SK-MEL-5 (cell line): ENCODE results near the gene GRID2. TPM values are rescaled to one million over a fixed set of nuclear protein-coding genes. Genes with fewer than 3 reads are reported as not detected.
"Not testable (repeated sequence)": the region's sequence is repeated elsewhere in the genome, so short reads cannot be mapped to it uniquely, and the experiment has no call there.

Experiments
- DNase-seq: peaks from one replicate; pipeline ENCODE4 v3.0.0-alpha.2; 2016; ENCODE audit warnings: low read depth, low spot score
- in situ Hi-C: cut with HindIII; loops from 2 replicates; pipeline ENCODE4 v1.10.0; 2016; ENCODE audit warnings: low sequenced_read_pairs, high pct_unique_total_duplicates, low pct_unique_long_range_greater_than_20kb
- total RNA-seq: library from RNA; depleted of rRNA; stranded (reverse); fragments of >200 nt; shearing (Covaris generic); gene quantifications from 2 replicates; pipeline ENCODE4 v1.2.3, GENCODE V29; 2014

The GRID2 gene
- total RNA-seq, 1 experiment from 2014 or later = not detected

DNA sequence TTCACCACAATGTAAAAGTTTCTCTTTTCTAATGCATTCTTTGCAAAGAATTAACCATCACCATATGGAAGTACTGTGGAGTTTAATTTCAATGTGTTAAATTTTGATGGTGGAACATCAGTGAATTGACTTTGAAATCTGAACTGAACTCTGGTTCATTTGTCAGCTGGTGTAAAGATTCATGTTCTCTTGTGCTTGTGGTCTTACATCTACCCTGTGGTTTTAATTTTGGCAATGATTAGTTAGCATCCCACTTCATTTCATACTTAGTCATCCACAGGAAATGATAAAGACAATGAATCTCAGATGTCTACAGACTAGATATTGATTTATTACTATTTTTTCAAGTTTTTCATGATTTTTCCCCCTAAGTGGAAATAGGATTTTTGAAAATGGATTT, 77.8 kb downstream of the GRID2 start:
- no peak for DNase-seq
- in situ Hi-C loops = no loop called here

DNA sequence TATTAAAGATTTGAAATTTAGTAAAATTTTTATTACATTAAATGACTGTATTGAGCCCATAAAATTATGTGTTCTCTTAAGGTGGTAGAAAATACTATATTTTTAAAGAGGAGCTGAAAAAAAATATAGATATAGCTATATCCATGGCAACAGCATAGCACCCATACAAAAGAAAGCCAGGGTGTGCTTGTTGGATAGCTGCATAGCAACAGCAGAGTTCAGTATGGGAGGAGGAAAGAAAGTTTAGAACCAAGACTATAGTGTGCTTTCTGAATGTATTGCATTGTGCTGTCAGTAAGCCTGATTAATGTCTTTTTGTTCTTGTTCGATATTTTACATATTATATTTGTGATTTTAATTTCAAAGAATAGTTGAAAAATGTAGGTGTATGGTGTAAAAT, 78.4 kb downstream of the GRID2 start:
- in situ Hi-C loops = no loop called here
- DNase-seq = no peak

DNA sequence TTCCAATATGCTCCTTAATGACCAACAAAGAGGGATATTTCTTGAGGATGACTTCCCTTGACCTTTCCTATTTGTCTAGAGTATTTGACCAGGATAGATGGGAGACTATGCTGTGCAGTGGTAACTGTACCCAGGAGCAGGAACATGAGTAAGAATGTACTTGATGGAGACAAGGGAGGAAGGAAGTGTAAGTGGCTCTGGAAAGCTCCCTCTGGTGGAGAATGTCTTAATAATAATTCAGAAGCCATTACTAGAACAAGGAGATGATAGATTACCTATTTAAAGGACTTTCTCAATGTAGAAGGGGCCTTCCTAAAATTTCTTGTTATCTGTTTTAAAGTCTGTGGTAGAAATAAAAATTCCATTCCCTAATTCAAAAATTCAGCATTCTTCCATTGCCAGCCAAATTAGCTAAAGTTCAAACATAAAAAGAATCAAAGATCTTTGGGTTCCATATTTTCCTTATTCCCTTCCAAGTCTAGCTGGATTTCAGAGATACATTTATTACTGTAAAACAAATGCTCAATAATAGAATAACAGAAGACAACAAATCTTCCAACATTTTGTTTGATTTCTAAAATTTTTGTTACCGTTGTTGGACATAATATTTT, 83.8 kb downstream of the GRID2 start:
- peak; percentile 66 for DNase-seq
- in situ Hi-C loops = no loop called here

DNA sequence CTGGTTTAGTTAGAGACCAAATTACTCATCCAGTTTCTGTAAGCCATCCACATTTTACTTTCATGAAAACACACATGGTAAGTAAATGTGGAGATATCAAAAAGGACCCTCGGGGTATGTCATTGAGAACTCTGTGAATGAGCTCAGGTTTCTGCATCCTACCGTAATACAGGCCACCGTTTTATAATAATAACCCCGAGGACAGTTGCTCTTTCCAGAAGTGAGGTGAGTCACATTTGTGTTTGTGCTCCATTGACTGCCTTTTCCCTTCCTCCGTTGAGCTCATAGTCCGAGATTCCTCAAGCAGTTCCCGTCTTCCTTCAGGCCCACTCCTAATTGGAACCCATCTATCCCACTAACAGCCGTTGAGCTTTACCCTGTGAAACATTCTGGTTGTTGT, 95.3 kb downstream of the GRID2 start:
- in situ Hi-C loops = no loop called here
- no peak for DNase-seq

DNA sequence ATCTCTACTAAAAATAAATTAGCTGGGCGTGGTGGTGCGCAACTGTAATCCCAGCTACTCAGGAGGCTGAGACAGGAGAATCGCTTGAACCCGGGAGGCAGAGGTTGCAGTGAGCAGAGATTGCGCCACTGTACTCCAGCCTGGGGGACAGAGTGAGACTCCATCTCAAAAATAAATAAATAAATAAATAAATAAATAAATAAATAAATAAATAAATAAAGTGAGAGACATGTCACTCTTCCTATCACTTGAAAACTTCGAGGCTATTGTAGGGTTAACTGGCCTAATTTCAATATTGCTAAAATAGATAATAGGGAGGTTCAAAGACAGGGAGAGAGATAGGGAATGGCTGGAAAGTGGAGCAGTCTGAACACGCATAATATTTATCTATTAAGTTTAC, 99.8 kb downstream of the GRID2 start:
- in situ Hi-C loops, DNase-seq: not testable (repeated sequence)

DNA sequence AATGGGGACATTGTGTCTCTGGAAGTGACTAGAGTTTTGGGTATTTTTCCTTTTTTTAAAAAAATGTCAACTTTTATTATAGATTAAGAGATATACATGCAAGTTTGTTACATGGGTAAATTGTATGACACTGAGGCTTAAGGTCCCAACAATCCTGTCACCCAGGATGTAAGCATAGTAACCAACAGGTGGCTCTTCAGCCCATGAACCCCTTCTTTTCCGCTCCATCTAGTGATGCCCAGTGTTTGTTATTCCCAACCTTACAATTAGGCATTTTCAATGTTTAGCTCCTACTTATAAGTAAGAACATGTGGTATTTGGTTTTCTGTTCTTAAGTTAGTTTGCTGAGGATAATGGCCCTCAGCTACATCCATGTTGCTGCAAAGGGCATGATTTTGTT, 102.7 kb downstream of the GRID2 start:
- no peak for DNase-seq
- in situ Hi-C loops = no loop called here

DNA sequence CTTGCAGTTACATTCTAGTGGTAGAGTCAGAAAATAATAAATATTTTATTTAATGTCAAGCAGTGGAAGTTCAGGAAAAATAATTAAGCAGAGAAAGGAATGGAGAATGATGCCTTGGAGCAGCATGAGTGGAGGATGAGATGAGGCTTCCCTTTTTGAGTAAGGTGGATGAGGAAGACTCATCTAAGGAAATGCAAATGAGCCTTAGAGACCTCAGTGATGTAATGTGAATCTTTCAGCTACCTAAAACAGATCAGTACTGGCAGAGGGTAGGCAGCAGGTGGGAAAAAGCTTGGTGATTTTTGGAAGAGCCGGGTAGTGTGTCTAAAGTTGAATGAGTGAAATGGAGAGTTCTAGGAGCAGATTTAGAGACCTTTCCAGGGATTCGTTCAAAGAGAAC, 118.2 kb downstream of the GRID2 start:
- DNase-seq = no peak
- in situ Hi-C loops = no loop called here

DNA sequence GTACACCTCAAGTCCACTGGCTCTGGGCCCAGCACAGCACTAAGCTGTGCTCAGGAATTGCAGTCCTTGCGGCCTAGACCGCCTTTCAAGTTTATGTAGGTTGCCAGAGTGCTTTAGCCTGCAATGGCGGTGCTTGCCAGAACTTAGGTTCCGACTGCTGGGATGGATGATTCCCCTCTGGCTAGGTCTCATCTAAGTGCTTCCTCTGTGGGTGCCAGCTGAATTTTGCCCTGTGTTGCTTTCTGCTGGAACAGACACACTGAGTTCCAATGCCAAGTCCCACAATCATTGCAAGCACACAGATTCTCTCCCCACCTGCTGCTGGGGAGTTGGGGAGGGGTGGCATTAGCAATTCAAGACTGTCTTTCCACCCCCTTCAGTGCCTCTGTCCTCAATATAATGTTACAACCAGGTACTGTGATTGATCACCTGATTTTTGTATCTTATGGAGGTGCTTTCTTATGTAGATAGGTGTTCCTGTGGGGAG, 129.5 kb downstream of the GRID2 start:
- in situ Hi-C loops = no loop called here

DNA sequence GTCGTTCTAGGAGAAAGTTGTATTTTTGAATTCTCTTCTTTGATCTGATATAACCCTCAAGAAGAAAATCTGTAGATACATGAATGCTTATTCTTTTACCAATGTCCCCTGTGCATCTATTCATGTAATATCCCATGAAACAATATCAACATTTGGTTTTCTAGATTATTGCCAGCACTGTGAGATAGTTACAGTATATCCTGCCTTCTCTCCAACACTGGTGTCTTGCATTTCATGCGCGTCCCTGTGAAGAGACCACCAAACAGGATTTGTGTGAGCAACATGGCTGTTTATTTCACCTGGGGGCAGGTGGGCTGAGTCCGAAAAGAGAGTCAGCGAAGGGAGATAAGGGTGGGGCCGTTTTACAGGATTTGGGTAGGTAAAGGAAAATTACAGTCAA, 135.0 kb downstream of the GRID2 start:
- DNase-seq, in situ Hi-C loops: not testable (repeated sequence)

More for the DNA sequence above, 129.5 kb downstream of the GRID2 start:
- no peak for DNase-seq

DNA sequence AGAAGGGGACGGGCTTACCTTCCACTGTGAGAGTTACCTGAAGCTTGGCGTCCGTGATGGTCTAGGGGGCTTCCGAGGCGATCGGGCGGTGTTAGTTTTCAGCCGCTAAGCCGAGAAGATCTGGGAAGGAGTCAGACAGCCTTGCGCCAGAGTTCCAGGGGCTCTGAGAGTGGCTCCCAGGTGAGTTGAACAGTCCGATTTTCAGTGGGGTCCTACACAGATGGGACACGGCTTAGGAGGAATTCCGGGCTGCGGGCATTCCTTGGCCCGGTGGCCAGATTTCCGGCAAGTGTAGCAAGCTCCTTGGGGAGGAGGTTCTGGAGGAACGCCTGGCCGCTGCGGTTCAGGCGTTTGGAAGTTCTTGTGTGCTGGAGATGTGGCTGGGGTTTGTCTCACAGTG, 138.4 kb downstream of the GRID2 start:
- DNase-seq, in situ Hi-C loops: not testable (repeated sequence)

DNA sequence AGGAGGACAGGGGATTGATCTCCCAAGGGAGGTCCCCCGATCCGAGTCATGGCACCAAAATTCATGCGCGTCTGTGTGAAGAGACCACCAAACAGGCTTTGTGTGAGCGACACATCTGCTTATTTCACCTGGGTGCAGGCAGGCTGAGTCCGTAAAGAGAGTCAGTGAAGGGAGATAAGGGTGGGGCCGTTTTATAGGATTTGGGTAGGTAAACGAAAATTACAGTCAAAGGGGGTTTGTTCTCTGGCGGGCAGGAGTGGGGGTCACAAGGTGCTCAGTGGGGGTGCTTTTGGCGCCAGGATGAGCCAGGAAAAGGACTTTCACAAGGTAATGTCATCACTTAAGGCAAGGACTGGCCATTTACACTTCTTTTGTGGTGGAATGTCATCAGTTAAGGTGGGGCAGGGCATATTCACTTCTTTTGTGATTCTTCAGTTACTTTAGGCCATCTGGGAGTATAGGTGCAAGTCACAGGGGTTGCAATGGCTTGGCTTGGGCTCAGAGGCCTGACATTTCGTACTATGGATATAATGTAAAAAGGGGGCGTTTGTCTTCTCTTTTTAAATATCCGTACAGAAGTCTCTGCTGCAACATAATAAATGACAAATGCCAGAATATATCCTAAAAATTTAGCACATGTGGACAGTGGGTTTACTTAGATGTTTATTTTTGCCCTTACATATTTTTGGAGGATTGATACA, 140.5 kb downstream of the GRID2 start:
- DNase-seq, in situ Hi-C loops: not testable (repeated sequence)

DNA sequence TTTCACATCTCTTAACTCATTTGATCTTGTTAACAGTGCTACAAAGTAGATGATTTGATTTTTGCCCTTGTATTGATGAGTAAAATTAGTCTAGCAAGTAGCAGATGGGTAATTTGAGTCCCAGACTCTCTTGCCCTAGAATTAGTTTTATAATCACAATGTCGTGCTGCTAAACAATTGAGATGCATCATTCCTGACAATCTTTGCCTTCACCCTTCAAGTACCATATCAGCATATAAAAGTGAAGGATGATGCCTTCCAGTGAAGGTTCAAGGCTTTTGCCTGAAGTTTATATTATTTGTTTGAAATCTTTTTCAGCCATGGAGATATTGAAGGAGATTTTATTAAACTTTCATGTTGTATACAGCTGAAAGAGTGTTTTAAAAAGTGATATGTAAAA, 141.4 kb downstream of the GRID2 start:
- in situ Hi-C loops = no loop called here

DNA sequence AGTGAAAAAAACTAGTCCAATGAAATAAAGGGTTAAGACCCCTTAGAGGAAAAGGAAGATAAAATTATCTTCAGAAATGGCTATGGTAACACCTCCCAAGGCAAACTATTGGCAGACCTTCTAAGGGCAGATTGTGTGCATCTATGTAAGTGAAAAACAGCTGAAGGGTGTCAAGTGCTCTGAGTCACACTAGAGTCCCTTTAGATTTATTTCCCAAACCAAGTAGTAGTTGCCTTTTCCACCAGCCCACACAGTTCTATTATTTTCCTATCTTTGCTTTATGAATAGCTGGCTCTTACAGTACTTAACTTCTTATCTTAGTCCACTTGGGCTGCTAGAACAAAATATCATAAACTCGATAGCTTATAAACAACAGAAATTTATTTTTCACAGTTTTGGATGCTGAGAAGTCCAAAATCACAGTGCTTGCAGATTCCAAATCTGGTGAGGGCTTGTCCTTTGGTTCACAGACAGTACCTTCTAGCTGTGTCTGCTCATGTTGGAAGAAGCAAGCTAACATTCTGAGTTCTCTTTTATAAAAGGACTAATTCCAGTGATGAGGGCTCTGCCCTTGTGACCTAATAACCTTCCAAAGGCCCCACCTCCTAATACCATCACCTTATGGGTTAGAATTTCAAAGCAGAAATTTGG, 143.6 kb downstream of the GRID2 start:
- no peak for DNase-seq
- in situ Hi-C loops = no loop called here

More for the DNA sequence above, 141.4 kb downstream of the GRID2 start:
- DNase-seq = no peak

DNA sequence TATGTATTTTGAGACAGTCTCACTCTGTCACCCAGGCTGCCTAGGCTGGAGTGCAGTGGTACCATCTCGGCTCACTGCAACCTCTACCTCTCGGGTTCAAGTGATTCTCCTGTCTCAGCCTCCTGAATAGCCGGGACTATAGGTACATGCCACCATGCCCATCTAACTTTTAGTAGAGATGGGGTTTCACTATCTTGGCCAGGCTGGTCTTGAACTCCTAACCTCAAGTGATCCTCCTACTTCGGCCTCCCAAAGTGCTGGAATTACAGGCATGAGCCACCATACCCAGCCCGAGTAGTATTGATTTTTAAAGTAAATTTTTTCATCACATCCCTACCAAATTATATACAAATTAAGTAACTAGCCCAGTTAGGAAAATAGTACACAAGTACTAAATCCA, 144.4 kb downstream of the GRID2 start:
- DNase-seq, in situ Hi-C loops: not testable (repeated sequence)

DNA sequence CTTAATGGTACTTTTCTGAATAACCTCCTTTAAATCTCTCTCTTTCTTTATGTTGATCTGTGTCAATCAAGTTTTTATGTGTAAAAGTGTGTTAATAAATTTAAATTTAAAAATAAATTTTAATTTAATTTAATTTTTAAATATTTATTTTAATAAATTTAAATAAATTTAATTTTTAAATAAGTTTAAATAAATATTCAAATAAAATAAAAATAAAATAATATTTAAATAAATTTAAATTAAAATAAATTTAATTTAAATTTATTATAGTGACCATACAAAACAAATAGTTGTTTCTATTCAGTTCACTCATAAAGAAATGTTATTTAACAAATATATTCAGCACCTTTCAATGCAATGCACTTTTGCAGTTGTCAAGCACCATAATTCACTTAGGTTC, 146.9 kb downstream of the GRID2 start:
- in situ Hi-C loops = no loop called here
- no peak for DNase-seq

DNA sequence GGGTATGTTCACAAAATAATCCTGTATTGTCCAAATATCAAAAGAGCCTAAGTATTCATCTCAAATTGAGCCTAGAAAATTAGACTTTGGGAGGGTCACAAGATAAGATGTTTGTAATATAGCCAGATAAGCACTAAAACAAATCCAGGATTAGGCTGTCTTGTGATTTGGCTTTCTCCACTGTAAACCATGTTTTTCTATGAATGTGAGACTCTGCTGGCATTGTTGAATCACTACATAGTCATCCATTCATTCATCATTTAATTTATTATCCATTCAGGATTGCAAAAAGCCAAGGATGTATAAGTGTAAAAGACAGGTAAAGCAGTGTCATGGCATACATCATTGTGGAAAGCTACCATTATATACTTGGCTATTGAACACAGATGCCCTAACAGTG, 148.0 kb downstream of the GRID2 start:
- in situ Hi-C loops = no loop called here
- no peak for DNase-seq

DNA sequence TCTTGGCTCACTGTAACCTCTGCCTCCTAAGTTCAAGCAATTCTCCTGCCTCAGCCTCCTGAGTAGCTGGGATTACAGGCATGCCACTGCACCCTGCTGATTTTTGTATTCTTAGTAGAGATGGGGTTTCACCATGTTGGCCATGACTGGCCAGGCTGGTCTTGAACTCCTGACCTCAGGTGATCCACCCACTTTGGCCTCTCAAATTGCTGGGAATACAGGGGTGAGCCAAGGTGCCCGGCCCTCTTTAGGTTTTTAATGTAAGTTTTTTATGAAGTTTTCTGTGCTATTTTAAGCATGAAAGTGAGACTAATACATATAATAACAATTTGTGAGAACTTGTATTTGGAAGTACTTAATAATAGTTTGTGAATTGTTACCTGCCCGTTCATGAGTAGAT, 148.6 kb downstream of the GRID2 start:
- in situ Hi-C loops, DNase-seq: not testable (repeated sequence)

DNA sequence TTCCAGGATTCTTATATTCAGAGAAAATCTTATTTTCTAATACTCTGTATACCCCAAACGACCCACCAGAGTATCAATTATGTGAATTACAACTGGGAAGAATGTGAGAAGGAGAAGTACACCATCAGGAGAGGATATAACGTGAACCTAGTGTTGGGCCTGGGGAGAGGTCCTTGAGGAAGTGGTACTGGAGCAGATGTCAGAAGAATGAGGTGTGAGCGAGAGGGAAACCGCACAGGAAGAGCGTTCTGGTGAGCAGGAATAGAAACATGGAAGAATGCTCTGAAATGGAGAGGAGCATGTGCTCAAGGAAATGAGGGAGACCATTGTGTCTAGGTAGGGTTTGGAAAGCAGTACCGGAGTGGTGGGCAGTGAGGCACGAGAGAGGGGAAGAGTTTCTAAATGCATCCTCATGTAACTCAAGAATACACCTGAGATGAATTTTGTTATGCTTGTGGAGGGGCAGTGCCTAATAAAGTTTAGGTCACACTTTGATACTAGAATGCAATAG, 151.6 kb downstream of the GRID2 start:
- in situ Hi-C loops = no loop called here

DNA sequence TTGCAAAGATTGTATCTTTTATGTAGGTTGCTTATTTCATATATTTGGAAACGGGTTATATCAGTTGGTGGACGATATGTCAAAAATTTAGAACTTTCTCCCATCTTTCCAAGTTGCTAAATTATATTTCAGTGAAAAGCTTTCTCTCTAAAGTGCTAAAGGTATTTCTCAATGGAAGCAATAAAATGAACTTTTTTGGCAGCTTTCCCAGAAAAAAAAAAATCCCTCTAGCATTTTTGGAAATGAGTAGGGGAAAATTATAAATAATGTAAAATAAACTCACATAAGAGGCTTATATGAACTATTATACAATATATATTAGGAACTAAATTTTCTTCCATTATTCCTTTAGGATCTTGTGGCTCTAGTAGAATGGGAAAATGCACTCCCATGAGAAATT, 152.2 kb downstream of the GRID2 start:
- no peak for DNase-seq
- in situ Hi-C loops = no loop called here

More for the DNA sequence above, 151.6 kb downstream of the GRID2 start:
- DNase-seq = no peak
